GM12875 (cell line): Measurements from ENCODE around the gene FGF10.

ENCODE experiments used
- H3K4me3 ChIP-seq: one replicate; pipeline ENCODE4 v1.5.1; 2011; ENCODE audit warnings: low read depth, low read length, control low read depth
- TF ChIP-seq, protein P1 (sequence below): IDR thresholded peaks from 2 replicates; pipeline ENCODE4 v1.5.1; 2011; ENCODE audit warnings: low read depth, mild to moderate bottlenecking, control low read depth, inconsistent platforms, low read length, moderate library complexity, borderline replicate concordance; ENCODE audit not compliant: insufficient read depth

Gene FGF10

DNA sequence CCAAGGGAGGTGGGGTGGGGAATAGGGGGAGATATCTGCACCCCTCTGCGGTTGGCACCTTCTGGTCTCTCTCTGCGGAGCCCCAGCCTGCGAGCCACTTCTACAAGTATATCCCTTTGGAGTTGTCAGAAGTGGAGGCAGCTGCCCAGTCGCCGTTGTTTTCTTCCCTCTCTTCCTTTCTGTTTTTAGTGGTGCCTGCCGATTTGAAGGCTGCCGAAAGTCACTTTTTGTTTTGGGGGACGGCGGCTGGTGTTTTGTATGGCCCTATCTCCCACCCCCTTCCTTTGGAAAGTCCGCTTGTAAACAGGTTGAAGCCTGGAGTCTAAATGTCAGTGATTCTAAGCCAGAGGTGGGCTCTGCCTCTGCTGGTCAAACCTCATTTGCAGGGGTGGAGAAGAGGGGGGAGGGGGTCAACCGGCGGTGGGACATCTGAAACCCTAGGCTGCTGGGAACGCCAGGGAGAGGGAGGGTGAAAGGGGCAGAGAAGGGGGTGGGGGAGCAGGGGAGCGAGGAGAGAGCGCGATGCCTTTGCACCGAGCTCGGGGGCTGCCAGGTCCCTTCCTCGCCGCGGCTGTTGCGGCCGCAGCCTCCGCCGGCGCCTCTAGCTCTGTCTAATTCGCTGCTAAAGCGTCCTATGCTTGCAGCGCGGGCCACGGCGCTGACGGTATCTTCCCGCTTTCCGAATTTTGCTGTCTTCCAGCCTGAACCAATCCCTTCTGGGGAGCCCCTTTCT lies at the start of gene FGF10:
Gene FGF10, minus strand, starts transcription at position 331 of the 733 bp plus-strand sequence. CDS start 738 bp downstream, outside the sequence.
- H3K4me3 ChIP-seq = no peak within 1 kb of the TSS
- TF ChIP-seq, protein P1, sequence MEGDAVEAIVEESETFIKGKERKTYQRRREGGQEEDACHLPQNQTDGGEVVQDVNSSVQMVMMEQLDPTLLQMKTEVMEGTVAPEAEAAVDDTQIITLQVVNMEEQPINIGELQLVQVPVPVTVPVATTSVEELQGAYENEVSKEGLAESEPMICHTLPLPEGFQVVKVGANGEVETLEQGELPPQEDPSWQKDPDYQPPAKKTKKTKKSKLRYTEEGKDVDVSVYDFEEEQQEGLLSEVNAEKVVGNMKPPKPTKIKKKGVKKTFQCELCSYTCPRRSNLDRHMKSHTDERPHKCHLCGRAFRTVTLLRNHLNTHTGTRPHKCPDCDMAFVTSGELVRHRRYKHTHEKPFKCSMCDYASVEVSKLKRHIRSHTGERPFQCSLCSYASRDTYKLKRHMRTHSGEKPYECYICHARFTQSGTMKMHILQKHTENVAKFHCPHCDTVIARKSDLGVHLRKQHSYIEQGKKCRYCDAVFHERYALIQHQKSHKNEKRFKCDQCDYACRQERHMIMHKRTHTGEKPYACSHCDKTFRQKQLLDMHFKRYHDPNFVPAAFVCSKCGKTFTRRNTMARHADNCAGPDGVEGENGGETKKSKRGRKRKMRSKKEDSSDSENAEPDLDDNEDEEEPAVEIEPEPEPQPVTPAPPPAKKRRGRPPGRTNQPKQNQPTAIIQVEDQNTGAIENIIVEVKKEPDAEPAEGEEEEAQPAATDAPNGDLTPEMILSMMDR = no peak

DNA sequence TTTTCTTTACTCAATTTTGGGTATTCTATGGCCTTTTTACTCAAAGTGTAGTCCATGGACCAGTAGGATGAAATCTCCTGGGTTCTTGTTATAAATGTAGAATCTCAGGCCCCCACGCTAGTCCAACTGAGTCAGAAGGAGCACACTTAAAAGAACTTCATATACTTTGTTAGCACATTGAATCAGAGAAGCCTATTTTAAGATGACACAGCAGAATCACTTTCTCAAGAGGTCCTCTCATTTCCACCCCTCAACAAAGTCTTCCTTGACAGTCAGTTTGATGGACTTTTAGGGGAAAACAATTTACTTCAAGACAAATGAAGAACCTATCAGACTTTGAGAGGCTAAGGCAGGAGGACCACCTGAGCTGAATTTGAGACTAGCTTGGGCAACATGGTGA lies 37.7 kb upstream of the FGF10 start:
- no peak overlapping the region for H3K4me3 ChIP-seq
- TF ChIP-seq, protein P1 = no peak

DNA sequence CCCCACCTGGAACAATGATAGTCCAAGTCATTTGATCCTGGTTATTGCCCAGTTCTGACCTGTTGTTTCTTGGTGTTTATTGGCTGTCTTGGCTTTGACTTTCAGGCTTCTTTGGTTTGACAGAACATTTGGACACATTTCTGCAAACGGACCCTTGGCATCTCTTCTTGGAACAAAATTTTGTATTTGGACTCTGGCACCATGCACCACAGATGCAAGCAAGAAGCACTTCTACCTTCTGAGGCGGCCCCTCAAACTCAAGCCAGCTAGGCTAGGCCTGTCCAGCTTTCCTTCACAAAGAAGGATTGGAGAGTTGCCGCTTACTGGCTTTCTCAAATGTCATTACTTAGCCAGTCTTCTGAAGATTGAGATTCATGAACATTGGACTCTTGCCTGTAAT lies 23.1 kb upstream of the FGF10 start:
- TF ChIP-seq, protein P1 = no peak
- no peak overlapping the region for H3K4me3 ChIP-seq

DNA sequence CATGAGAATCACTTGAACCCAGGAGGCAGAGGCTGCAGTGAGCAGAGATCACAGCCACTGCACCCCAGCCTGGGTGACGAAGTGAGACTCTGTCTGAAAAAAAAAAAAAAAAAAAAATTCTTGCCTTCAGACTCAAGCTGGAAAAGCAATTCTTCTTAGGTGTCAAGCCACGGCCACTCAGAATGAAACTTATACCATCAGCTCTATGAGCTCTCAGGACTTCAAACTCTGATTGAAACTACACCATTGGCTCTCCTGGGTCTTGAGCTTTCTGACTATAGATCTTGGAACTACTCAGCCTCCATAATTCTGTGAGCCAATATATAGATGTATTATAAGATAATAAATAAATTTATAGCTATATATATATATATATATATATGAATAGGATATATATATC lies 12.9 kb upstream of the FGF10 start:
- TF ChIP-seq, protein P1 = no peak
- no peak overlapping the region for H3K4me3 ChIP-seq

DNA sequence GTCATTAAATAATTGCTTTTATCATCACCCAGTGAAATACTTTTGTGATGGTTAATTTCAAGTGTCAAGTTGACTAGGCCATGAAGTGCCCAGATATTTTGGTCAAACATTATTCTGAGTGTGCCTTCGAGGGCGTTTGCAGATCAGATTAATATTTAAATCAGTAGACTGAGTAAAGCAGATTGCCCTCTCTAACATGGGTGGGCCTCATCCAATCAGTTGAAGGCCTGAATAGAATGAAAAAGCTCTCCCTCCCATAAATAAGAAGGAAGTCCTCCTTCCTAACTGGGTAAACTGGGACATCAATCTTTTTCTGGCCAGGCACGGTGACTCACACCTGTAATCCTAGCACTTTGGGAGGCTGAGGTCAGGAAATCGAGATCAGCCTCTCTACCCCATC lies 12.4 kb upstream of the FGF10 start:
- H3K4me3 ChIP-seq = no peak overlapping the region
- TF ChIP-seq, protein P1 = no peak

DNA sequence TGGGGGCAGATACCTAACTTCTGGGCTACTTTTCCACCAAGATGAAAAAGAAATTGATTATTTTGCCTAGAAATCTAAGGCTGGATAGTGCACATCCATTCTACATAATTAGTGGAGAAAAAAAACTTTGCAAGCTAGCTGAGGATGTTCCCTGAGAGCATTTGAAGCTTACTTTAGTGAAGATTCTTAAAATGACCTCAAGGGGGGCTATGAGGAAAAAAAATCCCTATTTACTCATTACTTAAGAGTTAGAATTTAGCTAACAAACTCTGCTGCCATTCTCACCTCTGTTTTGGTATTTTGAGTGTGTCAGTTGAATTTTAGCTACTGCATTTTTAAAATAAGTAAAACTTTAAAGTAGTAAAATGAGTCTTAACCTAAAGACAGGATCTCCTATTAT lies 9.2 kb upstream of the FGF10 start:
- H3K4me3 ChIP-seq = no peak overlapping the region
- TF ChIP-seq, protein P1 = no peak

DNA sequence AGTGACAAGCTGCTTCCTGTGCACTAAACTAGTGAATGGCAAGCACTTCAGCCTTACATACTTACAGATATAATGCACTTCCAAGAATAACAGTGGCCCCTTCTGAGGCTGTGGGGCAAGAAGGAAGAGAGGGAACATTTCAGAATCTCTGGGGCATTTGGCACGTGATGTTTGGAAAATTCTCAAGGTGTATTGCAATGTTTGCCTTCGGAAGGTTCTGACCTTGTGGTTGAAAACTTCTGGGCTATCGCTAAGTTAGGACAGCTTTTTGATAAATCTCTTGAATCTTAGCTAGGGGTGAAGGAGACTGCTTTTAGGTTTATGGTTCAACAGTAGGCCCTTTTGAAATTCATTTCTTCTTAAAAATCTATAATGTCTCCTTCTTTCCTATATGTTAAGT lies 7.1 kb upstream of the FGF10 start:
- H3K4me3 ChIP-seq = no peak overlapping the region
- TF ChIP-seq, protein P1 = no peak
